ENCODE measurements around the gene RASGRP4.

The RASGRP4 gene

DNA sequence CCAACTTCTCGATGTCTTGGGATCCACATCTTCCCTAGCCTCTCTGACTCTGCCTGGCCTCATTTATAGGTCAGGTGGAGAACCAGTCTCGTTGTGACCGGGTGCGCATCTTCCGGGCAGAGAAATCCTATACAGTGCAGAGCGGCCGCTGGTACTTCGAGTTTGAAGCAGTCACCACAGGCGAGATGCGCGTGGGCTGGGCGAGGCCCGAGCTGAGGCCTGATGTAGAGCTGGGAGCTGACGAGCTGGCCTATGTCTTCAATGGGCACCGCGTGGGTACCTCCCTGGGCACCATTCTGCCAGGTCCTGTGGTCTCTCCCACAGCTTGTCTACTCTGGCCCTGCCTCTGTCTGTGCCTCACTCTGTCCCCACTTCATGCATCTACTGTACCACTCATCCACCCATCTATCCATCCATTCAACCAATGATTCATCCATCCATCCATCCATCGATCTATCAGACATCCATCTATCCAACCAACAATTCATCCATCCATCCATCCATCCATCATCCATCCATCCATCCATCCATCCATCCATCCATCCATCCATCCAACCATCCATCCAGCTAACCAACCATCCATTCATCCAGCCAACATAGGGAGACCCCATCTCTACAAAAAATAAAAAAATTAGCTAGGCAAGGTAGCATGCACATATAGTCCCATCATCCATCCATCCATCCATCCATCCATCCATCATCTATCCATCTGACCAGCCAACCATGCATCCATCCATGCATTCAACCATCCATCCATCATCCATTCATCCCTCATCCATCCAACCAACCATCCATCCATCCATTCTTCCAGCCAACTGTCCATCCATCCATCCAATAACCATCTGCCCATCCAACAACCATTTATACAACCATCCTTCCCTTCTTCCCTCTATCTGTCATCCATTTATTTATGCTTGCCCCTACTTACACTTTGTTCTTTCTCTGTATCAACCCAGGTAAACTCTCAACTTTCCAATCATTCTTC, 41.8 kb upstream of the RASGRP4 start:
- no peak overlapping the region for H3K4me3 ChIP-seq (ENCODE audit: low read depth, low read length)
- no peak for DNase-seq (ENCODE audit: low read depth)
- TF ChIP-seq, protein P1, sequence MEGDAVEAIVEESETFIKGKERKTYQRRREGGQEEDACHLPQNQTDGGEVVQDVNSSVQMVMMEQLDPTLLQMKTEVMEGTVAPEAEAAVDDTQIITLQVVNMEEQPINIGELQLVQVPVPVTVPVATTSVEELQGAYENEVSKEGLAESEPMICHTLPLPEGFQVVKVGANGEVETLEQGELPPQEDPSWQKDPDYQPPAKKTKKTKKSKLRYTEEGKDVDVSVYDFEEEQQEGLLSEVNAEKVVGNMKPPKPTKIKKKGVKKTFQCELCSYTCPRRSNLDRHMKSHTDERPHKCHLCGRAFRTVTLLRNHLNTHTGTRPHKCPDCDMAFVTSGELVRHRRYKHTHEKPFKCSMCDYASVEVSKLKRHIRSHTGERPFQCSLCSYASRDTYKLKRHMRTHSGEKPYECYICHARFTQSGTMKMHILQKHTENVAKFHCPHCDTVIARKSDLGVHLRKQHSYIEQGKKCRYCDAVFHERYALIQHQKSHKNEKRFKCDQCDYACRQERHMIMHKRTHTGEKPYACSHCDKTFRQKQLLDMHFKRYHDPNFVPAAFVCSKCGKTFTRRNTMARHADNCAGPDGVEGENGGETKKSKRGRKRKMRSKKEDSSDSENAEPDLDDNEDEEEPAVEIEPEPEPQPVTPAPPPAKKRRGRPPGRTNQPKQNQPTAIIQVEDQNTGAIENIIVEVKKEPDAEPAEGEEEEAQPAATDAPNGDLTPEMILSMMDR (IDR thresholded peaks at IDR 0.05; ENCODE audit: low read depth, low read length) = no peak
- TF ChIP-seq POLR2A (IDR thresholded peaks at IDR 0.05; ENCODE audit: extremely low read depth, insufficient read length) (no peak), MYC (IDR thresholded peaks at IDR 0.05; ENCODE audit: low read depth, low read length) (no peak)
- TF ChIP-seq, protein P2, sequence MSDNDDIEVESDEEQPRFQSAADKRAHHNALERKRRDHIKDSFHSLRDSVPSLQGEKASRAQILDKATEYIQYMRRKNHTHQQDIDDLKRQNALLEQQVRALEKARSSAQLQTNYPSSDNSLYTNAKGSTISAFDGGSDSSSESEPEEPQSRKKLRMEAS (IDR thresholded peaks at IDR 0.05; ENCODE audit: low read depth, low read length) = no peak

DNA sequence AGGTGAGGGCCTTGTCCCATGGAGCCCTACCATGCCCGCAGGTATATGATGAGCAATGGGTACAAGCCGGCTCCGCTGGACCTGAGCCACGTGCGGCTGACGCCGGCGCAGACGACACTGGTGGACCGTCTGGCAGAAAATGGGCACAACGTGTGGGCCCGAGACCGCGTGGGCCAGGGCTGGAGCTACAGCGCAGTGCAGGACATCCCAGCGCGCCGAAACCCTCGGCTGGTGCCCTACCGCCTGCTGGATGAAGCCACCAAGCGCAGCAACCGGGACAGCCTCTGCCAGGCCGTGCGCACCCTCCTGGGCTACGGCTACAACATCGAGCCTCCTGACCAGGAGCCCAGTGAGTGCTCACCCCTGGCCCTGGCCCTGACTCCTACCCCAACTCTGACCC, 40.0 kb upstream of the RASGRP4 start:
- TF ChIP-seq POLR2A (IDR thresholded peaks at IDR 0.05; ENCODE audit: extremely low read depth, insufficient read length) (no peak), MYC (IDR thresholded peaks at IDR 0.05; ENCODE audit: low read depth, low read length) (no peak)
- TF ChIP-seq, protein P1 (IDR thresholded peaks at IDR 0.05; ENCODE audit: low read depth, low read length) = no peak
- TF ChIP-seq, protein P2 (IDR thresholded peaks at IDR 0.05; ENCODE audit: low read depth, low read length) = no peak
- no peak for DNase-seq (ENCODE audit: low read depth)
- H3K4me3 ChIP-seq (ENCODE audit: low read depth, low read length) = no peak overlapping the region

DNA sequence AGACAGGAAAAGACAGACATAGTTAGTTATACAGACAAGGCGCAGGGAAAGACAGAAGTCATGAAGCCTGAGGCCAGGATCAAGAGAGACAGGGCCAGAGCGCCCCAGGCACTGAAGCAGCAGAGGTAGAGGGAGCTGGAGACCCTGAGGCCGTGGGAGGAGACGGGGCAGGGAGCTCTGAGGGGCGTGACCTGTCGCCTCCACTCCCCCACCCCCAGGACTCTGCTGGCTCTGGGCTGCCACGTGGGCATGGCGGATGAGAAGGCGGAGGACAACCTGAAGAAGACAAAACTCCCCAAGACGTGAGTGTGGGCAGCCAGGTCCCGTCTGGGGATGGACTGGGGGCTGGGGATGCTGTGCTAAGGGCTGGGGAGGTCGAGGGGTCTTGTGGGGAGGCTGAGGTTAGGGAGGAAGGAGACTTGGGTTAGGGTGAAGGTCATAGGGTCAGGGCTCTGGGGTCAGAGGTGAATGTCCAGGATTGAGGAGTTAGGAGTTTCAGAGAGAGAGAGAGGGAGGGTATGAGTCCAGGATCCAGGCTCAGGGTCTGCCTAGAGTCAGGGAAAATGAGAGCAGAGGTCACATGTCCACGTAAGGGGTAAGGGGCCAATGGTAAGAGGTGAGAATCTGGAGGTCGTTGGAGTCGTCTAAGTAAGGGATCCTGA, 38.5 kb upstream of the RASGRP4 start:
- TF ChIP-seq, protein P2 (IDR thresholded peaks at IDR 0.05; ENCODE audit: low read depth, low read length) = no peak
- no peak for TF ChIP-seq MYC (IDR thresholded peaks at IDR 0.05; ENCODE audit: low read depth, low read length)
- TF ChIP-seq, protein P1 (IDR thresholded peaks at IDR 0.05; ENCODE audit: low read depth, low read length) = no peak
- no peak for TF ChIP-seq POLR2A (IDR thresholded peaks at IDR 0.05; ENCODE audit: extremely low read depth, insufficient read length)
- H3K4me3 ChIP-seq (ENCODE audit: low read depth, low read length) = no peak overlapping the region
- no peak for DNase-seq (ENCODE audit: low read depth)

DNA sequence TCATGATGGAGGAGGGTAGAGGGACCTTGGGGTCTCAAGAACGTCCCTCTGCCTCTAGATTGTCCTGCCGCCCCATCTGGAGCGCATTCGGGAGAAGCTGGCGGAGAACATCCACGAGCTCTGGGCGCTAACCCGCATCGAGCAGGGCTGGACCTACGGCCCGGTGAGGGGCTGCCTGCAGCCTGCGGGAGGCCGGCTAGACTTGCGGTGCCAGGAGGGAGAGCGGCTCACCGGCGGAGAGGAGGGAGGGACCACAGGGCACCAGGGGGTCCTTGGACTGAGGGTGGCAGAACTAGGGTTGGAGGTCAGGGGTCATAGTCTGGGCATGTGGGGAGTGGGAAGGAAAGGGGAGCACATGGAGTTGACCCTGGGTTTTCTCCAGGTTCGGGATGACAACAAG, 37.3 kb upstream of the RASGRP4 start:
- no peak overlapping the region for H3K4me3 ChIP-seq (ENCODE audit: low read depth, low read length)
- DNase-seq (ENCODE audit: low read depth) = no peak
- TF ChIP-seq MYC (IDR thresholded peaks at IDR 0.05; ENCODE audit: low read depth, low read length) (no peak), POLR2A (IDR thresholded peaks at IDR 0.05; ENCODE audit: extremely low read depth, insufficient read length) (no peak)
- TF ChIP-seq, protein P2 (IDR thresholded peaks at IDR 0.05; ENCODE audit: low read depth, low read length) = no peak
- TF ChIP-seq, protein P1 (IDR thresholded peaks at IDR 0.05; ENCODE audit: low read depth, low read length) = no peak

DNA sequence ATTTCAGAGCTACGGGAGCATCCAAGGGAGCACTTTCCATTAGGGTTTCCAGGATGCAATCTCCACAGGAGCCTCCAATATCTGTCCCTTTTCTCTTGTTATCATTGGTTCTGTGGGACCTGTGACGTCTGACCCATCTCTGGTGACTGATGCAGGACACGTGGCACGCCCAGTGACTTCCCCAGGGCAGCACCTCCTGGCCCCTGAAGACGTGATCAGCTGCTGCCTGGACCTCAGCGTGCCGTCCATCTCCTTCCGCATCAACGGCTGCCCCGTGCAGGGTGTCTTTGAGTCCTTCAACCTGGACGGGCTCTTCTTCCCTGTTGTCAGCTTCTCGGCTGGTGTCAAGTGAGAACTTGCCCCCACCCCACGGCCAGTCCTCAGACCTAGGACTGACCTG, 33.0 kb upstream of the RASGRP4 start:
- DNase-seq (ENCODE audit: low read depth) = no peak
- no peak overlapping the region for H3K4me3 ChIP-seq (ENCODE audit: low read depth, low read length)
- TF ChIP-seq MYC (IDR thresholded peaks at IDR 0.05; ENCODE audit: low read depth, low read length) = no peak
- TF ChIP-seq, protein P1 (IDR thresholded peaks at IDR 0.05; ENCODE audit: low read depth, low read length) = no peak
- TF ChIP-seq, protein P2 (IDR thresholded peaks at IDR 0.05; ENCODE audit: low read depth, low read length) = no peak
- no peak for TF ChIP-seq POLR2A (IDR thresholded peaks at IDR 0.05; ENCODE audit: extremely low read depth, insufficient read length)
